PC-3 (cell line): Measurements from ENCODE around the gene VSTM4.

Experiments
- EZH2 ChIP-seq: fragments of 300-600 bp; sonication (generic); IDR thresholded peaks from one replicate; pipeline ENCODE4 v1.6.1; 2017; ENCODE audit warnings: antibody characterized with exemption, mild to moderate bottlenecking, low read length; ENCODE audit not compliant: unreplicated experiment
- TF ChIP-seq, protein P1 (sequence below): fragments of 300-600 bp; sonication (generic); conservative IDR thresholded peaks from 2 replicates; pipeline ENCODE4 v1.5.1; 2017; ENCODE audit warnings: antibody characterized with exemption, low read depth, mild to moderate bottlenecking, low read length

DNA sequence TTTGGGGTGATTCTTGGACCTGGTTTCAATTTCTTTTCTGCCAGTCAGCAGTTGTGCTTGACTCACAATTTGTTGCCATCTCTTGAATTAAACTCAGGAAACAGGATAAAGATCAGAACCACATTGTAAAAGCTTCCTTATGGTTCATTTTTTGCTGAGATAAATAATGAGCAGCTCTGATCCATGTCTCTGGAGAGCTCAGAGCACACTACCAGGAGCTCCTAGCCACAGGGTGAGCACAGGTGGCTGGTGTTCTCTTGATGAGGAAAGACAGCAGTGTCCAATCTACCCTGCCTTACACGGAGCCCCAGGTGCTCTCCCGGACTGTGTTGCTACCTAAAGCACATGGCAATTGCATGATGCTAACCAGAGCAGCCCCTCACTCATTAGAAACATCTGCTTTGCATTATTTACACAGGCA, 35.7 kb upstream of the VSTM4 start:
- TF ChIP-seq, protein P1, sequence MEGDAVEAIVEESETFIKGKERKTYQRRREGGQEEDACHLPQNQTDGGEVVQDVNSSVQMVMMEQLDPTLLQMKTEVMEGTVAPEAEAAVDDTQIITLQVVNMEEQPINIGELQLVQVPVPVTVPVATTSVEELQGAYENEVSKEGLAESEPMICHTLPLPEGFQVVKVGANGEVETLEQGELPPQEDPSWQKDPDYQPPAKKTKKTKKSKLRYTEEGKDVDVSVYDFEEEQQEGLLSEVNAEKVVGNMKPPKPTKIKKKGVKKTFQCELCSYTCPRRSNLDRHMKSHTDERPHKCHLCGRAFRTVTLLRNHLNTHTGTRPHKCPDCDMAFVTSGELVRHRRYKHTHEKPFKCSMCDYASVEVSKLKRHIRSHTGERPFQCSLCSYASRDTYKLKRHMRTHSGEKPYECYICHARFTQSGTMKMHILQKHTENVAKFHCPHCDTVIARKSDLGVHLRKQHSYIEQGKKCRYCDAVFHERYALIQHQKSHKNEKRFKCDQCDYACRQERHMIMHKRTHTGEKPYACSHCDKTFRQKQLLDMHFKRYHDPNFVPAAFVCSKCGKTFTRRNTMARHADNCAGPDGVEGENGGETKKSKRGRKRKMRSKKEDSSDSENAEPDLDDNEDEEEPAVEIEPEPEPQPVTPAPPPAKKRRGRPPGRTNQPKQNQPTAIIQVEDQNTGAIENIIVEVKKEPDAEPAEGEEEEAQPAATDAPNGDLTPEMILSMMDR = no peak
- TF ChIP-seq EZH2 = no peak
